ENCODE measurements around the gene NUTF2.

GRCh38 chr16:67869653-67870052 lies 22.9 kb downstream of the NUTF2 start:
- TF ChIP-seq CTCF (IDR thresholded peaks at IDR 0.05; ENCODE audit: low read depth, low read length, poor library complexity, severe bottlenecking) = no peak
- TF ChIP-seq EZH2phosphoT487 (IDR thresholded peaks at IDR 0.05; ENCODE audit: borderline replicate concordance, low read length) = no peak
